GM12878 (cell line): Measurements from ENCODE around the gene RSPH9. TPM values are rescaled to one million over a fixed set of nuclear protein-coding genes. Genes with fewer than 3 reads are reported as not detected.

ENCODE experiments used
- ASH2L ChIP-seq: fragments of 300-600, 200-600 bp; sonication (generic); IDR thresholded peaks from 2 replicates; pipeline ENCODE4 v1.6.1; 2017; ENCODE audit warnings: low read depth, mild to moderate bottlenecking, borderline replicate concordance
- CBFB ChIP-seq: IDR thresholded peaks from 2 replicates; pipeline ENCODE4 v1.6.1; 2016; ENCODE audit warnings: antibody characterized with exemption, low read depth
- CREM ChIP-seq: IDR thresholded peaks from 2 replicates; pipeline ENCODE4 v1.6.1; 2014; ENCODE audit warnings: antibody characterized with exemption, low read depth
- DPF2 ChIP-seq: fragments of 450-650 bp; IDR thresholded peaks from 2 replicates; pipeline ENCODE4 v1.6.1; 2017; ENCODE audit warnings: mild to moderate bottlenecking
- MEF2A ChIP-seq: IDR thresholded peaks from 2 replicates; pipeline ENCODE4 v1.6.1; 2011; ENCODE audit warnings: low read depth, mild to moderate bottlenecking, low read length, moderate library complexity; ENCODE audit not compliant: insufficient read depth
- MYB ChIP-seq: fragments of 150-350 bp; IDR thresholded peaks from 2 replicates; pipeline ENCODE4 v1.6.1; 2014; ENCODE audit warnings: mild to moderate bottlenecking, low read depth, low read length, borderline replicate concordance
- PML ChIP-seq: IDR thresholded peaks from 2 replicates; pipeline ENCODE4 v1.6.1; 2012; ENCODE audit warnings: low read length, inconsistent platforms
- RCOR1 ChIP-seq: conservative IDR thresholded peaks from 2 replicates; pipeline ENCODE4 v1.6.1; 2012; ENCODE audit warnings: low read depth, low read length, improper control_type of control experiment
- RELA ChIP-seq: fragments of 450-650 bp; IDR thresholded peaks from 2 replicates; pipeline ENCODE4 v1.8.0; 2014; ENCODE audit warnings: borderline replicate concordance; ENCODE audit not compliant: partially characterized antibody
- SIN3A ChIP-seq: IDR thresholded peaks from 2 replicates; pipeline ENCODE4 v1.6.1; 2012; ENCODE audit warnings: low read depth, low read length, improper control_type of control experiment
- SMAD1 ChIP-seq: fragments of 450-650 bp; IDR thresholded peaks from 2 replicates; pipeline ENCODE4 v1.6.1; 2018; ENCODE audit warnings: mild to moderate bottlenecking, low read depth; ENCODE audit not compliant: partially characterized antibody
- SREBF2 ChIP-seq: IDR thresholded peaks from 2 replicates; pipeline ENCODE4 v1.6.1; 2012; ENCODE audit warnings: mild to moderate bottlenecking, low read length
- STAT1 ChIP-seq: fragments of 450-650 bp; conservative IDR thresholded peaks from 2 replicates; pipeline ENCODE4 v1.6.1; 2014; ENCODE audit warnings: antibody characterized with exemption, mild to moderate bottlenecking
- TAF1 ChIP-seq: IDR thresholded peaks from 2 replicates; pipeline ENCODE4 v1.6.1; 2011; ENCODE audit warnings: mild to moderate bottlenecking, low read depth, low read length, borderline replicate concordance
- TBL1XR1 ChIP-seq: IDR thresholded peaks from 2 replicates; pipeline ENCODE4 v1.6.1; 2012; ENCODE audit warnings: low read depth, low read length, improper control_type of control experiment
- TCF7 ChIP-seq: IDR thresholded peaks from 2 replicates; pipeline ENCODE4 v1.6.1; 2014; ENCODE audit warnings: antibody characterized with exemption, borderline replicate concordance
- ZBED1 ChIP-seq: IDR thresholded peaks from 2 replicates; pipeline ENCODE4 v1.6.1; 2016; ENCODE audit warnings: borderline replicate concordance
- ZNF207 ChIP-seq: fragments of 450-650 bp; IDR thresholded peaks from 2 replicates; pipeline ENCODE4 v1.6.1; 2014; ENCODE audit warnings: antibody characterized with exemption, mild to moderate bottlenecking, borderline replicate concordance
- ZNF24 ChIP-seq: fragments of 450-650 bp; IDR thresholded peaks from 2 replicates; pipeline ENCODE4 v1.6.1; 2017; ENCODE audit warnings: antibody characterized with exemption, mild to moderate bottlenecking
- ZNF274 ChIP-seq: IDR thresholded peaks from one replicate; pipeline ENCODE4 v1.8.0; 2011; ENCODE audit not compliant: insufficient read length, insufficient read depth
- polyA plus RNA-seq, 11 experiments: library from polyadenylated mRNA; depleted of rRNA in 4 of 11; unstranded in 6 of 11; stranded (reverse) in 5 of 11; fragments of >200 nt; fragmentation: Nextera tagmentation in 4 of 11; fragmentation: Illumina TruSeq in 1 of 11; extraction: Ambion mirVana in 4 of 11; extraction: Trizol in 1 of 11; gene quantifications; 1 replicate in 1 of 11; 2 replicates in 10 of 11; pipeline versions ENCODE4 v1.2.1 to v1.2.3, GENCODE V29; 2011 to 2016; ENCODE audit warnings: inconsistent platforms in 2 of 11, missing spikeins in 2 of 11, low read depth in 1 of 11
- total RNA-seq, 4 experiments: library from RNA; depleted of rRNA in 3 of 4; stranded (reverse); fragments of >200 nt in 3 of 4; fragmentation: Illumina TruSeq in 1 of 4; extraction: Trizol in 1 of 4; gene quantifications; 2 replicates each; pipeline versions ENCODE4 v1.2.1 to v1.2.3, GENCODE V29; 2013 to 2021
- TF ChIP-seq, protein P1 (sequence below): IDR thresholded peaks from 2 replicates; pipeline ENCODE4 v1.6.1; 2012; ENCODE audit warnings: low read depth, low read length, improper control_type of control experiment
- TF ChIP-seq, protein P2 (sequence below): fragments of 150-350 bp; IDR thresholded peaks from 2 replicates; pipeline ENCODE4 v1.6.1; 2016; ENCODE audit warnings: low read depth, low read length
- TF ChIP-seq, protein P3 (sequence below): IDR thresholded peaks from 2 replicates; pipeline ENCODE4 v1.6.1; 2011; ENCODE audit warnings: mild to moderate bottlenecking, low read depth, low read length, moderate library complexity; ENCODE audit not compliant: insufficient replicate concordance
- TF ChIP-seq, protein P4 (sequence below): fragments of 450-650 bp; IDR thresholded peaks from 2 replicates; pipeline ENCODE4 v1.6.1; 2017; ENCODE audit warnings: antibody characterized with exemption, mild to moderate bottlenecking, moderate library complexity

Gene RSPH9
- total and polyA plus RNA-seq, 10 of the 15 experiments (the other 5 are each of a cell fraction or from before 2014, with no cell fraction given) = 0.26 to 0.63 (median 0.36) TPM; not detected in 6

DNA sequence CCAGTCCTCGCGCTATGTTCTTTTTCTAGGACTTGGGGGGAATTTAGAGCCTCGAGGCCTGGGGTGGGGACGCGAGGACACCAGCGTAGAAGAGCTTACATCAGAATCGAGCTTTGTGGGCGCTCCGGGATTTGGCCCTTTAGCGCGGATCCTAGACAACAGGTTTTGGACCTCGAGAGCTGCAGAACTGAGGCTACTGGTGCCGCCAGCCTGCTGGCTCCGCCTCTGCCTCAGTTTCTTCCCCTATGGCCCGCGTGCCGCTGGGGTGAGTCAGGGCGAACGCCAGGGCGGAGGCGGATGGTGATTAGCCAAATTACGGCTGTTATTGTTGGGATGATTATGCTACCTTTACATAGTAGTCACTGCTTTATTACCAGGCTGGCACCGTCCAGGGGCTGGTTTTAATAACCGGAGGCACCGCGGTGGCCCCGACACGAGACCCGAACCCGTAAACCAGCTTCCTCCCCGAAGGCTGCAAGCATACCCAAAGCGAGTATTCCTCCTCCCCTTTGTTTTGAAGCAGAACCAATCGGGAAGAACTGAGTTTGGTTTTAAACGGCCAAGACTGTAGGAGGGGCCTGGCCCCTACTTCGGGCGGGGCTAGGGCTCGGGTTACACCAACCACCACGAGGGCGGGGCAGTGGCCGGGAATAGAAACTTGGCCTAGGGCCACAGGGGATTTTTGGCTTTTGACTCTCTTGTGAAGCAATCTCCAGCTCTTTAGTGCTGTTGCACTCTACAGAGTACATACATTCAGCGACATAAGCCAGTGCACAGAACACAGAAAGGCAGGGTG is 15.1 kb upstream of the RSPH9 start (continued):
- TF ChIP-seq ZBED1 (no peak), DPF2 (peak; percentile 28), ZNF207 (peak; percentile 71), TBL1XR1 (no peak), SMAD1 (peak; percentile 97), MYB (no peak), TAF1 (peak; percentile 81), PML (peak; percentile 47; the same call in 1 of the 2 replicates), CBFB (peak; percentile 33; the same call in 1 of the 2 replicates), ZNF24 (0 out of 2 replicates have a peak, but pooled peaks have one; percentile 7), CREM (no peak), RELA (peak; percentile 70), RCOR1 (no peak), SIN3A (no peak), MEF2A (0 out of 2 replicates have a peak, but pooled peaks have one; percentile 26), TCF7 (no peak), ZNF274 (no peak), SREBF2 (no peak), STAT1 (0 out of 2 replicates have a peak, but pooled peaks have one; percentile 80), ASH2L (no peak; the same call in 1 of the 2 replicates)
- TF ChIP-seq, protein P1, sequence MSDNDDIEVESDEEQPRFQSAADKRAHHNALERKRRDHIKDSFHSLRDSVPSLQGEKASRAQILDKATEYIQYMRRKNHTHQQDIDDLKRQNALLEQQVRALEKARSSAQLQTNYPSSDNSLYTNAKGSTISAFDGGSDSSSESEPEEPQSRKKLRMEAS = peak; percentile 70; the same call in 1 of the 2 replicates
- TF ChIP-seq, protein P2, sequence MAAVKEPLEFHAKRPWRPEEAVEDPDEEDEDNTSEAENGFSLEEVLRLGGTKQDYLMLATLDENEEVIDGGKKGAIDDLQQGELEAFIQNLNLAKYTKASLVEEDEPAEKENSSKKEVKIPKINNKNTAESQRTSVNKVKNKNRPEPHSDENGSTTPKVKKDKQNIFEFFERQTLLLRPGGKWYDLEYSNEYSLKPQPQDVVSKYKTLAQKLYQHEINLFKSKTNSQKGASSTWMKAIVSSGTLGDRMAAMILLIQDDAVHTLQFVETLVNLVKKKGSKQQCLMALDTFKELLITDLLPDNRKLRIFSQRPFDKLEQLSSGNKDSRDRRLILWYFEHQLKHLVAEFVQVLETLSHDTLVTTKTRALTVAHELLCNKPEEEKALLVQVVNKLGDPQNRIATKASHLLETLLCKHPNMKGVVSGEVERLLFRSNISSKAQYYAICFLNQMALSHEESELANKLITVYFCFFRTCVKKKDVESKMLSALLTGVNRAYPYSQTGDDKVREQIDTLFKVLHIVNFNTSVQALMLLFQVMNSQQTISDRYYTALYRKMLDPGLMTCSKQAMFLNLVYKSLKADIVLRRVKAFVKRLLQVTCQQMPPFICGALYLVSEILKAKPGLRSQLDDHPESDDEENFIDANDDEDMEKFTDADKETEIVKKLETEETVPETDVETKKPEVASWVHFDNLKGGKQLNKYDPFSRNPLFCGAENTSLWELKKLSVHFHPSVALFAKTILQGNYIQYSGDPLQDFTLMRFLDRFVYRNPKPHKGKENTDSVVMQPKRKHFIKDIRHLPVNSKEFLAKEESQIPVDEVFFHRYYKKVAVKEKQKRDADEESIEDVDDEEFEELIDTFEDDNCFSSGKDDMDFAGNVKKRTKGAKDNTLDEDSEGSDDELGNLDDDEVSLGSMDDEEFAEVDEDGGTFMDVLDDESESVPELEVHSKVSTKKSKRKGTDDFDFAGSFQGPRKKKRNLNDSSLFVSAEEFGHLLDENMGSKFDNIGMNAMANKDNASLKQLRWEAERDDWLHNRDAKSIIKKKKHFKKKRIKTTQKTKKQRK = no peak
- TF ChIP-seq, protein P3, sequence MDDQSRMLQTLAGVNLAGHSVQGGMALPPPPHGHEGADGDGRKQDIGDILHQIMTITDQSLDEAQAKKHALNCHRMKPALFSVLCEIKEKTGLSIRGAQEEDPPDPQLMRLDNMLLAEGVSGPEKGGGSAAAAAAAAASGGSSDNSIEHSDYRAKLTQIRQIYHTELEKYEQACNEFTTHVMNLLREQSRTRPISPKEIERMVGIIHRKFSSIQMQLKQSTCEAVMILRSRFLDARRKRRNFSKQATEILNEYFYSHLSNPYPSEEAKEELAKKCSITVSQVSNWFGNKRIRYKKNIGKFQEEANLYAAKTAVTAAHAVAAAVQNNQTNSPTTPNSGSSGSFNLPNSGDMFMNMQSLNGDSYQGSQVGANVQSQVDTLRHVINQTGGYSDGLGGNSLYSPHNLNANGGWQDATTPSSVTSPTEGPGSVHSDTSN = no peak
- TF ChIP-seq, protein P4, sequence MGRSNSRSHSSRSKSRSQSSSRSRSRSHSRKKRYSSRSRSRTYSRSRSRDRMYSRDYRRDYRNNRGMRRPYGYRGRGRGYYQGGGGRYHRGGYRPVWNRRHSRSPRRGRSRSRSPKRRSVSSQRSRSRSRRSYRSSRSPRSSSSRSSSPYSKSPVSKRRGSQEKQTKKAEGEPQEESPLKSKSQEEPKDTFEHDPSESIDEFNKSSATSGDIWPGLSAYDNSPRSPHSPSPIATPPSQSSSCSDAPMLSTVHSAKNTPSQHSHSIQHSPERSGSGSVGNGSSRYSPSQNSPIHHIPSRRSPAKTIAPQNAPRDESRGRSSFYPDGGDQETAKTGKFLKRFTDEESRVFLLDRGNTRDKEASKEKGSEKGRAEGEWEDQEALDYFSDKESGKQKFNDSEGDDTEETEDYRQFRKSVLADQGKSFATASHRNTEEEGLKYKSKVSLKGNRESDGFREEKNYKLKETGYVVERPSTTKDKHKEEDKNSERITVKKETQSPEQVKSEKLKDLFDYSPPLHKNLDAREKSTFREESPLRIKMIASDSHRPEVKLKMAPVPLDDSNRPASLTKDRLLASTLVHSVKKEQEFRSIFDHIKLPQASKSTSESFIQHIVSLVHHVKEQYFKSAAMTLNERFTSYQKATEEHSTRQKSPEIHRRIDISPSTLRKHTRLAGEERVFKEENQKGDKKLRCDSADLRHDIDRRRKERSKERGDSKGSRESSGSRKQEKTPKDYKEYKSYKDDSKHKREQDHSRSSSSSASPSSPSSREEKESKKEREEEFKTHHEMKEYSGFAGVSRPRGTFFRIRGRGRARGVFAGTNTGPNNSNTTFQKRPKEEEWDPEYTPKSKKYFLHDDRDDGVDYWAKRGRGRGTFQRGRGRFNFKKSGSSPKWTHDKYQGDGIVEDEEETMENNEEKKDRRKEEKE = no peak
